HG02943 (cell line): ENCODE results near the gene MAP1LC3A.

Experiments used
- ATAC-seq: cut with Tn5 transposase; IDR thresholded peaks from one replicate; pipeline ENCODE4 v1.9.1; 2021; ENCODE audit warnings: mild to moderate bottlenecking, low read depth, moderate library complexity; ENCODE audit not compliant: unreplicated experiment

Gene MAP1LC3A

GRCh38 chr20:34546751-34547181 lies 11.8 kb upstream of the MAP1LC3A start:
- ATAC-seq = no peak

- ATAC-seq = no peak
Observed at GRCh38 chr20:34547844-34548613, 10.5 kb upstream of the MAP1LC3A start.

GRCh38 chr20:34549291-34549928 lies 9.1 kb upstream of the MAP1LC3A start:
- ATAC-seq = no peak

DNA sequence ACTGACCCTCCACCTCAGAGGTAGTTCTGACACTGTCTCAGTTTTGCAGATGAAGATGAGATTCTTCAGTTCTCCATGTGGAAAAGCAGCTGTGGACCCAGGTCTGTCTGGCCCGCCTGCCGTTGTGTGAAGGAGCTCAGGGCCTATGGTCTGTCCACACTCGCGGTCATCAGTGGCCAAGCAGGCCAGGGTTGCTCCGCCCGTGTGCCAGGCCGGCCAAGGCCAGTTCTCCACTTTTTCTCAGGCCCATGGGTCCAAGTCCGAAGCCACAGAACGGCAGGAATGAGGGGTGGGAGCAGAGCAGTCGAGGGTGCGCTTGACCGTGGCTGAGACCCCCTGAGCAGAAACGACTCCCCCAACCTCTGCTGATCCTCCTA lies 8.6 kb upstream of the MAP1LC3A start:
- ATAC-seq = no peak

DNA sequence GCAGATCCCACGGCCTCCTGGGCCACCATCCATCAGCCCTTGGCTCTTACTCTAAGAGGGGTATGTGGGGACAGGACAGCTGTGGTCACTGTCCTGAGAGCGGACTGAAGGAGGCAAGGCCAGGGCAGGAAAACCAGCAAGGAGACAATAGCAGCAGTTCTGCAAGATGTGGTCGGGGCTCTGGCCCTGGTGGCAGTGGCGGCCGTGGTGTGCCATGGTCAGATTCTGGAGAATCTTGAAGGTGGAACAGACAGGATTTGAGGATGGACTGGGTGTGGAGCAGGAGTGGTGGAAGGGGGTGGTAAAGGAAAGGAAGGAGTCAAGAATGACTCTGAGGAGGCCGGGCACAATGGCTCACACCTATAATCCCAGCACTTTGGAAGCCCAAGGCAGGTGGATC lies 5.9 kb upstream of the MAP1LC3A start:
- no peak for ATAC-seq

DNA sequence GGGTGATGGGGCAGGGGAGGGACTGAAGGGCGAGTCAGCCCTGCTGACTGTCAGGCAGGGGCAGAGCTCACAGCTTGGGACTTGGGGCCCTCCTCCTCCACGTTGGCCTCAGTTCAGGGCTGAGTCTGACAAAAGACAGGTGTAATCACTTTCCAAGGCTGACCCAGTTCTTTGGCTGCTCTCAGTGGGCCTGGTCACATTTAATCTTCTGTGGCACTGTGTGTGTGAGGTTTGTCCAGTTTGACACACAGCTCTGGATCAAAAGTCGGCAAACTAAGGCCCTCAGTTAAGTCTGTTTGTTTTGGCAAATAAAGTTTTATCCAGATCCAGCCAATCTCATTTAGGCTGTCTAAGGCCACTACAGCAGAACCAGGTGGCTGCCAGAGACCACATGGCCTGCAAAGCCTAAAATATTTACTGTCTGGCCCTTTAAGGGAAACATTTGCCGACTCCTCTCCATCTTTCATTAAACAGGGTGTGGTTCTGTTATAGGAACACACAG lies 5.1 kb upstream of the MAP1LC3A start:
- no peak for ATAC-seq

DNA sequence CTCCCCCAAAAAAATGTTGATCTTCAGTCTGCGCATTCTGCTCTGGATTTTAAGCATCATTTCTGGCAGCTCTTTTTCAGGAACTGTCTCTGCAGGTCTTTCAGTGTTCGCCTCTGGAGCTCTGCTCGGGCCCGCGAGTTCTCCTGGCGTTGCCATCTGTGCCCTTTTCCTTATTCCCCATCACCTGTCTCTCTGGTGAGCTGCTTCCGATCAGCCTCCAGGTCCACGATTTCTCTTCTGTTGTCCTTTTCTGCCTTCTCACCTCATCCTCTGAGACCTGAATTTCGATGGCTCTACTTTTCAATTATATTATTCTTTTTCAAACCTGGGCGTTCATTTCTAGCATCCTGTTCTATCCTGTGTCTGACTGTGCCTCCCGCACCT lies 590 bp upstream of the MAP1LC3A start:
- no peak for ATAC-seq

DNA sequence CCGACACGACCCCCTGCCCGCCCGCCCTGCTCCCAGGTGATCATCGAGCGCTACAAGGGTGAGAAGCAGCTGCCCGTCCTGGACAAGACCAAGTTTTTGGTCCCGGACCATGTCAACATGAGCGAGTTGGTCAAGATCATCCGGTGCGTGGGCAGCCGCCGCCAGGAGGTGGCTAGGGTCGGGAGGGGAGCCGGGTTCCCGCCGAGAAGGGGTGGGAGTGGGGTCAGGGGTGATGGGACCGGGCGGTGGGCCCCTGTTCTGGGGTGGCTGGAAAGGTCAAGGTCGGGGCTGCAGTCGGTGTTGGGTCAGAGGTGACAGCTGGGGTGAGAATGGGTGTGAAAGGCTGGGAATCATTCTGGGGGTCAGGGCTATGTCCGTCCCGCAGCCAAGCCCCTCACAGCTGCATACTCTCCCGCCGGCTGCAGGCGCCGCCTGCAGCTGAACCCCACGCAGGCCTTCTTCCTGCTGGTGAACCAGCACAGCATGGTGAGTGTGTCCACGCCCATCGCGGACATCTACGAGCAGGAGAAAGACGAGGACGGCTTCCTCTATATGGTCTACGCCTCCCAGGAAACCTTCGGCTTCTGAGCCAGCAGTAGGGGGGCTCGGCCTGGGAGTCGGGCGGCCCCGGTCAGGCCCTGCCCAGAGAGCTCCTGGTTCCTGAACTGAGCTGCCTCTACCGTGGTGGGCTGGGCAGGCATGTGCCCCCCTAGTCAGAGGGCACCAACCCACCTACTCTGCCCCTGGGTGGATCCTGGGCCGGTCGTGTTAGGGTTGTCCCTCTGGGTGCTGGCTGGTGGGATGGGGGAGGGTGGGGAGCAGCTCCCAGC lies 1.0 kb downstream of the MAP1LC3A start:
- no peak for ATAC-seq

DNA sequence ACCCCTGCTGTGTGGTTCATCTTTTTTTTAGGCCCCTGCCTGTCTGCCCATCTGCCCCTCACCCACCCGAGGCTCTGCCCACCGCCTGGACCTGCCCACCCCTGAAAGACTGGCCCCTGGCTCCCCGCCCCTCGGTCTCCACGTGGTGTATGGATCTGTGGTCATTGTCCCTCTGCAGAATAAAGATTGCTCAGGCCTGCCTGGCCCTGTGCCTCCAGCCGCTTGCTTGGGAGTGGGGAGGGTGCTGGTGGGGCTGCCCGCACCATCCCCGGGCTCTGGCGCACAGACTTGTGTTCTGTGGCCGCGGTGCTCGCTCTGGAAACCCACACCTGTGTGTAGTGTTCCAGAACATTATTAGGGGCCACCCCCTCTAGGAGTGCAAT lies 1.6 kb downstream of the MAP1LC3A start:
- no peak for ATAC-seq

DNA sequence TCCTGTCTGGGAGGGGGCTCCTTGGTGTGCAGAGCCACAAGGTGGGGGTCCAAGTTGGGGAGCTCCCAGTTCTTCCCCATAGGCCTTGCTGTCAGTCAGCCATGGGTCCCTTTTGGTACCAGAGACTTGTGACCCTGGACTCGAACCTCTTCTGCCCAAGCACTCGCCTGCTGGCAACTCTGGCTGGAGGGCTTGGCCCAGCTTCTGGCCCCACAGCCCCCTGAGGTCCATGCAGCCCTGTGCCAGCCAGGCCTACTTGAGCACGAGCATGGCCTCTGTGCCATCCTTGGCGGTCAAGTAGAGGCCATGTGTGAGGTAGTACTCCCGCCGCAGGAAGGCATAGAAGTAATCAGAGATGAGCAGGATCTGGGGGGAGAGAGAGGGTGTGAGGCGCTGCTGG lies 2.1 kb downstream of the MAP1LC3A start:
- no peak for ATAC-seq

- no peak for ATAC-seq
Observed at GRCh38 chr20:34561661-34562060, 3.1 kb downstream of the MAP1LC3A start.

DNA sequence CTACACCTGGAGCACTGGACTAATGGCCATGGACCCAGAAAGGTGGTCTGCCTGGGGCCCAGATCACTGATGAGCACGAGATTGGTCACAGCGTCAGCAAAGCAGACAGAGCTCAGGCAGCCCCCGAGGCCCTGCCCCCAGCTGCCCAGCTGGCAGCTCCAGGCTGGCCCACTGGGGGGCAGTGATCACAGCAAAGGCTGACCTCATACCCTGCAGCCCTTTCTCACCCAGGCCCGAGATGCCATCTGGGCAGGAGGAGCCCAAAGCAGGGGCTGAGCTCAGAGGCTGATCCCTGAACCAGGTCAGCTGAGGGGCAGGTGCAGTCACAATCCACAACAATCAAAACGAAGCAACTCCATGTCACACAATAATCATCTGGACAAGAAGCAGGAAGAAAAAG lies 4.1 kb downstream of the MAP1LC3A start:
- ATAC-seq = no peak

DNA sequence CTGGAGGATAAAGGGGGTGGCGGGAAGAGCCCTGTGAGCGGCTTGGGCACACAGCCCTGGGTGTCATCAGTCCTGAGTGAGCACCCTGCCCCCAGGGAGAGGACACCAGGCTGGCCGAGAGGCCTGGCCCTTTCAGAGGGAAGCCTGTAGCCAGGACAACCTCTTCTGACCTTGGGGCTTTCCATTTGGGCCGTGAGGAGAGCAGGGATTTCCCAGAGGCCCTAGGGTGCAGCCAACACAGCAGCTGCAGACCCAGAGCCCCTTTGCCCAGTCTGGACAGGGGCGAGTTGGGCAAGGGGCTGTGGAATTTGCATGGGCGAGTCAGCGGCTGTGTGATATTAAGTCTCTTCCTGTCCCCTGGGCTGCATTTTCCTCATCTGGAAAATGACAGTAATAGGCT lies 6.3 kb downstream of the MAP1LC3A start:
- no peak for ATAC-seq

DNA sequence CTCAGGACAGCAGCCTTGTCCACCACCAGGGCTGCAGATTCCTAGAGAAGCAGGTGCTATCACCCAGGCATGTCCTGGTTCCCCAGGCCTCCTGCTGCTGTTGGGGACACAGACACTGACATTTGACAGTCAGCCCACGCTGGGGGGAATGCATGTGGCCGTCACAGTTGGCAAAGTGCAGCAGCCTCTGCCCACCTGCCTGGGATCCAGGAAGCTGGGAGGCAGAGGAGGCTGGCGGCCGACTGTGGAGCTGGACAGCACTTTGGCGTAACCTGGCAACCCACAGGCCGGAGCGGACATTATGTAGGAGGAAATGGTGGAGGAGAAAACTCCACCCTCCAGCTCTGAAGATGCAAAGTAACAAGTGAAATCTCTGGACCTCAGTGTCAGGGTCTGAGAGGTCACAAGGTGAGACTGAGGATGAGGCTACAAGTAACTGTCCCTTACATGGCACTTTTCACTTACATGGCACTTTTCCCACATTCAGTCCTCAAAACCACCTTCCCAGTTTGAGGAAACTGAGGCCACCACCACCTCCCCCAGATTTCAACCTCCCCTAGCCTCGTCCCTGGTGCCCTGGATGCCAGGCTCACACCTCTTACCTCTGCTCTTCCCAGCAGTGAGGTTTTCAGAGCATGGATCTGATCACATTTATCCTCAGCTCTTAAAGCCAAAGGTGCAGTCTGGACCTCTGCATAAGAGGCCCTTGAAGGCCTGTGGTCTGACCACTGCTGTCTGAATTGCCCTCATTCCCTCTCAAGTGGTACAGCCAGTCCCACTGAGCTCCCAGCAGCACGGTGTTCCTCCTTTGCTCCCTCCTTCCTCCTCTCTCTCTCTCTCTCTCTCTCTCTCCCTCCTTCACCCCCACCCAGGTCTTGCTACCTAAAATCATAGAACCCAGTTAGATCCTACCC lies 8.7 kb downstream of the MAP1LC3A start:
- ATAC-seq = no peak

GRCh38 chr20:34567892-34568865 lies 9.7 kb downstream of the MAP1LC3A start:
- no peak for ATAC-seq

- ATAC-seq = no peak
Observed at GRCh38 chr20:34569598-34569997, 11.1 kb downstream of the MAP1LC3A start.

- no peak for ATAC-seq
Observed at GRCh38 chr20:34570859-34571306, 12.4 kb downstream of the MAP1LC3A start.

DNA sequence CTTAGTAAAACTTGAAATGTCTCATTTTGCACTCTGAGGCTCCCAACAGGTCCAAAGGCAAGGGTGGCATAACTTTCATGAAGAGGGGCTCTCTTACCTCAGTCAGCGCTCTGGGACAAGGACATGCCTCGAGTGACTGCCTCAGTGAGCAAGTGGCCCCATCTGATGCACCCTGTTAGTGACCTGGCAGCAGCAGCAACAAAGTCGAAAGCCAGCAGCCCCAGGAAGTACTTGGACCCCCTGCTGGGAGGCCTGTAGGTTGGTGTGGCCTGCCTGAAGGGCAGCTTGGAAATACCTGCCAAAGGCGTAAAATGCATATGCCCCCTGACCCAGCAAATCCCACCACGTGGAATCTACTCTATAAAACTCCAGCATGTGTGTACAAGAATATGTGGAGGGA lies 13.2 kb downstream of the MAP1LC3A start:
- no peak for ATAC-seq
